ENCODE data around the gene FGF1.
"Not testable (repeated sequence)": the region's sequence is repeated elsewhere in the genome, so short reads cannot be mapped to it uniquely, and the experiment has no call there.

FGF1 gene

DNA sequence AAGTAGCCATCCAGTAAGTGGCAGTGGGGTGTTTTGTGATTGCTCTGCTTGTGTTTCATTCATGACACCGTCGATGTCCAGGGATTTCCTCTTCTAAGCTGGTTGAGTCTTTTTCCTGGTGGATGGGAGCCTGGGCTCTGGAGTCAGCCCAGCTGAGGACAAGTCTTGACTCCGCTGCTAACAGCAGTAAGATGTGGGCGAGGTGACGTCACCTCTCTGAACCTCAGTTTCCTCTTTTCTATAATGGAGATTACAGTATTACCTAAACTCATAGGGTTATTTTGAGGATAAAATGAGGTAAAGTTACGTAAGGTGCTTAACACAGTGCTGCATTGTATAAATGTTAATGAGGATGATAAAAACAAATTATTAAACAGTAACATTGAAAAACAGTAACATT is 21.3 kb downstream of the FGF1 start:
- peak; percentile 60 for DNase-seq

DNA sequence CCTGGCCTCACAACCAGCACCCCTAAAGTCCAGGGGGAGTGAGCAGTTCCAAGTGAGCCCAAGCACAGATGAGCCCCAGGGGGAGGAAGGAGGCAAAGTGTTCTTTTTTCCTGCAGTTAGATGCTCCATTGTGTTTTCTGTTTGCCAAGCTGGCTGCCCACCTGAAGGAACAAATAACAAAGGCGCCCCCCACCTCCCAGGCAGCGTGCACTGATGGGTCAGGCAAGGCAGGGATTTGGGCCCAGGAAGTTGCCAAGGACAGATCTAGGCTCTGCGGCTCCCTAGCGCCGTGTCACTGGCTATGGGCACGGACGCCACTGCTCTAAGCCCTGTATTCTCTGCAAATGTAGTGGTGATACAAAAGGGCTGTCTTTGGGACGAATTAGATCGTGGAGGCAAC is 21.8 kb downstream of the FGF1 start:
- no peak for DNase-seq

DNA sequence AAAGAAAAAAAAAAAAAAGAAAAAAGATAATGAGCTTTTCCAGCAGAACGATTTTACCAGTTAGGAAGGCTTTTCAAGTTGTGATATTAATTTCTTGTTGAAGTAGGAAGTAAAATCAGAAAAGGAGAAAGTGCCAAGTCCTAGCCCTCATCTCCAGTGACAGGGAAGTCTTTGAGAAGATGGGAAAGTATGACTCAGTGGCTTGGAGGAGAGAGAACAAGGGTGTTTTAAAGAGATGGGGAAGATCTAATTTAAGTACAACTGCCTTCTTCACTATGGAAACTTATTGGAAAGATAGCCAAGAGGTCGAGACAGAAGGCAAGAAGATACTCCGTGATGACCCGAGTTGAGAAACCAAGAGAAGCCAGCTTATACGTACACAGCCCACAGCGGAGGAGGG is 22.6 kb downstream of the FGF1 start:
- no peak for DNase-seq

DNA sequence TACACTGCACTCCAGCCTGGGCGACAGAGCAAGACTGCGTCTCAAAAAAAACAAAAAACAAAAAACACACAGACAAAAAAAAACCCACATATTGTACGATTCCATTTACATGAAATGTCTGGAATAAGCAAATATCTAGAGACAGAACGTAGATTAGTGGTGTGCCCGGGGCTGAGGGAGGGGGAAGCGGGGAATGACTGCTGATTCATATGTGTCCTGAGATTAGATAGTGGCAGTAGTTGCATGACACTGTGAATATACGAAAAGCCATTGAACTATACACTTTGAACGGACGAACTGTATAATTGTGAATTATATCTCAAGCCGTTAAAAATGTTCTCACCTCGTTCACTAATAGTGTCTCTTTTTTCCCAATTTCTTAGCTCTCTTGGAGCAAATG is 23.9 kb downstream of the FGF1 start:
- no peak for DNase-seq

DNA sequence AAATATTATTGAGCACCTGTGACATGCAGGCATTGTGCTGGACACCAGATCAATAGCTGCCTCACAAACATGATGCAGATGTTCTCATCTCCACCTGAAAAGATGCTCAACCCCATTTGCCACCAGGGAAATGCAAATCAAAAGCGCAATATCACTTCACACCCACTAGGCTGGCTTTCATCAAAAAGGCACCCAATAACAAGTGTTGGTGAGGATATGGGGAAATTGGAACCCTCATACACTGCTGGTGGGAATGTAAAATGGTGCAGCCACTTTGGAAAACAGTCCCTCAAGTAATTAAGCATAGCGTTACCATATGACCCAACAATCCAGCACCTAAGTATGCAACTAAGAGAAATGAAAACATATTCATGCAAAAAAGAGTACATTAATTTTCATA is 24.7 kb downstream of the FGF1 start:
- DNase-seq, result no peak

GRCh38 chr5:142660731-142661130 is 25.2 kb downstream of the FGF1 start:
- DNase-seq, result no peak

GRCh38 chr5:142660196-142660595 is 25.7 kb downstream of the FGF1 start:
- no peak for DNase-seq

DNA sequence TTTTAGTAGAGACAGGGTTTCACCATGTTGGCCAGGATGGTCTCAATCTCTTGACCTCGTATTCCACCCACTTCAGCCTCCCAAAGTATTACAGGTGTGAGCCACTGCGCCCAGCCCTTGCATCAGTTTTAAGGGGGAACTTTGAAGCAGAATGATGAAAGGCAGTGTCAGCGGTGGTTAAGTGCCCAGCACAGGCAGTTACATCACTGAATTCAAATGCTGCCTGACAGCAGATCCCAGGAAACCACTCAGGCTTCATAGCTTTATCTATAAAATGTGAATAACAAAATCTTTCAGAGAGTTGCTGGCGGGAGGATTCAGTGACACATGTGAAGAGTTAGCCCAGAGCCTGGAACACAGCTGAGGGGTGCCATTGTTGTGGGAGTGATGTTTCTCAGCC is 26.5 kb downstream of the FGF1 start:
- no peak for DNase-seq

GRCh38 chr5:142658278-142658677 is 27.6 kb downstream of the FGF1 start:
- DNase-seq, result no peak

DNA sequence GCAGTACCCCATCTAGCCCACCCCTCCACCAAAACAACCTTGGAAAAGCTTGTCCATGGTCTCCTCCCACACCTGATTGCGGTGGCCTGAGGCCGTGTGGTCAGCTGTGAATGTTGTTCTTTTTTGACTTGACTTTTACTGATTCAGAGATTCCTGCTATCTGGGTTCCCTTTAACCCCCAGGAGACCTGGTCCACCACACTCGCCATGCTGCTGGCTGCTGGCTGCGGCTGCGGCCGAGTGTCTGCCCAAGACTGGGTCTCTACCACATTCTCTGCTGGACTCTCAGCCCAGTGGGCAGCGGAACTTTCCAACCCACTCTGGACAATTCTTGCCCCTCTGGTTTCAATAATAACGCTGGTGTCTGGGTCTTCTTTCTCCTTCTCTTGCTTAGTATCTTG is 28.4 kb downstream of the FGF1 start:
- no peak for DNase-seq

DNA sequence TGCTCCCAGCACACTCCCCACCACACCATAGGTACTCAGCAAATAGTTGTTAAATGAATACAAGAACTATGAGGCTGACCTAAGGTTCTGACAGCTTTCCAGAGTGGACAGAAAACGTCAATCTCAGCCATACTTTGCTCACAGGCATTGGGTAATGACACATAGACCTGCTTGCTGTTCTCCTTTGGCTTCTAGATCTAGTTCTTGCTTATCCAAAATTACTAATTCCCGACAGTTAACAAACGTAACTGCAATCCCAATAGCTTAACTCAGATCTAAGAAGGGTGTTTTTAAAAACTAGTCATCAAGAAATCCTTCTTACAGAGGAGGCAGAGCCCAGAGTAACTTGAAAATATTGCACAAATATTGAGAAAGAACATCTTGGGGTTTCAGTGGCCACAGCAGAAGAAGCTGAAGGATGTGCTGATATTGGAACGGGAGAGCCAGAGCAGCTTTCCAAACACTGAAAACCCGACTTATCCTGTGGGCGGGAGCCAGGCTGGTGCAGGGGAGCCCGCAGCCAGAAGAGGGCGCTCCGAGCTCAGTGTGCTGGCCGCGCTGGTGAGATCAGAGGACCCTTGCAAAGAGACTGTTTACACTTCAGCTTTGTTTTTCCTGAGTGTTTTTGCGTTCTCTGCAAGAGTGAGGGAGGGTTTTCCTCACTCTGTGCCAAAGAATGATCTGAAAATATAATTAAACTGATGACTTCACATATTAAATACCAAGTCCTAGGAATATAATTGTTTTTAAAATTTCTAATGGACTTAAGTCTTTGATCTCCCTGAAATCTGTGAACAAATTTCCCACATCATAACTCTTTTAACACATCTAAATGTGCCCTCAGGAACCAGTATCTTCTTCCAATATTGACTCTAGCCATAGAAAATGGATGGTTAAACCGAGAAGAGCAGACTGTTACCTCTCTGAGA is 30.3 kb downstream of the FGF1 start:
- peak; percentile 47 for DNase-seq

DNA sequence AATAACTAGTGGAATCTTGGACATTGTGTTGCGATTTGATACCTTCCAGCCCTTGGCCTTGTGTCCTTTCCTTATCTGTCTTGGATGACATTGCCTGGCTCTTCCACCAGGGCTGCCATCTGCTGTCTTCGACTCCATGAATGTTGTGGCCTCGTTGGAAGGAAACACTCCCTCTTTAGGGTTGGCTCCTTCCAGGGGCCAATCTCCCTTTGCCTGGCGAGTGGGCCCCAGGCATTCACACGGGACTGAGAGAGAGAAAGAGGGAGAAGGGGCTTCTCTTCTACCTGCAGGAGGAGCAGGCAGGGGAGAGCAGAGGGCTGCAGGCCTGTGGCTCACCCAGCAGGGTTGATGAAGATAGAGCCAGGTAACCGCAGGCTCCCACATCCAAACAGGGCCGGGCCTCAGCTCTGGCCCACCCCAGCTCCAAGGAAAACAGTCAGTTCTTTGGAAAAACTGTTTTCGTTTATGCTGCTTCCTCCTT is 31.3 kb downstream of the FGF1 start:
- no peak for DNase-seq

GRCh38 chr5:142653321-142653720 is 32.6 kb downstream of the FGF1 start:
- DNase-seq, result no peak

DNA sequence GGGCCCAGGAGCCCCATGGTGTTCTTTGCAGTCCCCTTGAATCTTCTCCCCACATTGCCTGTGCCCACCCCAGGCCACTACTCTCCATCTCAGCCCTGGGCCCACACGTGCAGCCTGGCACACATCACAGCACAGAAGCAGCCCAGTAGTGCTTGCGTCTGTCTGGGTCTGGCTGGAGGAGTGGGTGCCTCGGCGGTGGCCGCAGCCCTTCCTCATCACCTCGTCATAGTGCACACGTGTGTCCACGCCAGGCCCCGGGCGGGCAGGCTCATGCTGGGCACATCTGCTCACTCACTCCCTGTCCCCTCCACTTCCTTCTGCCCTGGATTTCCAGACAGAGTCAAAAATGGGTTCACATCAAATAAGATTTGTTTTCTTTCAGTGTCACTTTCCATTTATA is 33.3 kb downstream of the FGF1 start:
- no peak for DNase-seq

DNA sequence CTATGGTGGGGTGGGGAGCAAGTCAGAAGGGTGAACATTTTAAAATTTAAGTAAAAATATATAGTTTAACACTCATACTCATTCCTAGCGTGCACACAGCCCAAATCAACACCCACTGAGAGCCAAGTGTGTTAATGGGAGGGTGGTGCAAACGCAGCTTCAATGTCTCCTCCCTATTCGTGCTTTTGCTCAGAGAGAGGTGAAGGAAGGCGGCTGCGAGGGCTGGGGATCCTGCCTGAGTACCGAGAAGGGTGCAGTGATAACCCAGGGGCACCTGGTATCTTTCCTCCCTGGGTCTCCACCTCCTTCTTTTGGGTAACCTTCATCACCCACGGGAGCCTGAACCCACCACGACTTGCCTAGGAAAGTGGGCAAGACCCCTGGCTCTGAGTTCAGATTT is 35.0 kb downstream of the FGF1 start:
- no peak for DNase-seq

GRCh38 chr5:142650060-142650459 is 35.8 kb downstream of the FGF1 start:
- DNase-seq, result no peak

- DNase-seq, result not testable (repeated sequence)
Observed at GRCh38 chr5:142648108-142648507, 37.8 kb downstream of the FGF1 start.

GRCh38 chr5:142645456-142645855 is 40.4 kb downstream of the FGF1 start:
- DNase-seq, result no peak

DNA sequence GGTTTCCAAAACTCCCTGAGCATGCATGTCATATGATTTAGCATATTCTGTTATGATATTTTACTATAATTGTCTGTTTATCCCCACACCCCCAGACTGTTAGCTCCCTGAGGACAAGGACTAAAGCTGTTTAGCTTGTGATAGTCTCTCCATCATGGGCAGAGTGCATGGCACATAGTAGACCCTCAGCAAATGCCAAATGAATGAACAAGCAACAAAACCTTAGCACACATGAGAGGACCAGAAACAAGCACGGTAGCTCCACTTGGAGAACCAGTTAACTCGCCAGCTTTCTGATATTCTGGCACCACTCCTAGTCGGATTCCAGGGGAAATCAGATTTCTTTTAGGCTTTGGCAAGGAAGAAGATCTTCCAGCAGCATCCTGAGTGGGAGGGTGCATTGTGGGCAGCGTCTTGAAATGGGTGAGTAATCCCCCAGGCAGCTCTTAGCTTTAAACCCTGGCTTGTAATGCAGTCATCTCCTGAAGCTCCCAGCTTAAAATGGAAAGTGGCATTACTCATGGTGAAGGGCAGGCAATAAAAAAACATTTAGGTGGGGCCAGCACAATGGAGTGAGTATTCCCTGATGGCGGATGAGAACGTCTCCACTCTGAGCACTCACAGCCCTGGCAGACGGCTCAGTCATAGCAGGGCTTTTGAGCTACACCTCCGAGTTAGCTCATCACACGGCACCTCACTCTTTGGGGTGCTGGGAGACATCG is 41.1 kb downstream of the FGF1 start:
- no peak for DNase-seq

GRCh38 chr5:142644127-142644526 is 41.8 kb downstream of the FGF1 start:
- DNase-seq, result no peak

- no peak for DNase-seq
Observed at GRCh38 chr5:142643634-142644033, 42.3 kb downstream of the FGF1 start.

- no peak for DNase-seq
Observed at GRCh38 chr5:142642427-142642826, 43.5 kb downstream of the FGF1 start.

DNA sequence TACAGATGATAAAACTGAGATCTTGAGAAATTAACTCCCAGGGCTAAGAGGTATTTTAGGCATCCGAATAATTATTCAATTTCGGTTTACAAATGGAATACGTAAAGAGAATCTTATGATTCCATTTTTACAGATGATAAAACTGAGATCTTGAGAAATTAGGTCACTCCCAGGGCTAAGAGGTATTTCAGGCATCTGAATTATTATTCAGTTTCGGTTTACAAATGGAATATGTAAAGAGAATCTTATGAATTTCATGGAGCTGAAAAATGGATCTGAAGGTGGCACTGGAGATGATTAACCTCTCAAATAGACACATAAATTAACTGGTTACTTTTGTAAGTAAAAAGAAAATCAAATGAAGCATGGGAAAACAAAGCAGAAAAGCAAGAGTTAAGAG is 44.2 kb downstream of the FGF1 start:
- DNase-seq, result no peak

- no peak for DNase-seq
Observed at GRCh38 chr5:142640316-142641005, 45.4 kb downstream of the FGF1 start.

Data from MV-4-11 (cell line).